CD4-positive, alpha-beta T cell (primary cell): ENCODE data around the gene DIAPH1. TPM values are rescaled to one million over a fixed set of nuclear protein-coding genes. Genes with fewer than 3 reads are reported as not detected.

Experiments
- ATAC-seq: fragments of 200-7000 bp; cut with Tn5 transposase; one replicate; pipeline ENCODE4 v1.10.0; 2022; ENCODE audit warnings: mild to moderate bottlenecking; ENCODE audit not compliant: poor library complexity
- CTCF ChIA-PET: fragments of 350-600 bp; sonication (Branson Sonifier 250); formaldehyde crosslinking; loops from one replicate; lab custom pipeline; 2021; ENCODE audit warnings: antibody characterized with exemption, inconsistent platforms; lab: Charles Lee
- POLR2A ChIA-PET: fragments of 350-600 bp; sonication (Branson Sonifier 250); formaldehyde crosslinking; loops from one replicate; lab custom pipeline; 2021; ENCODE audit warnings: antibody characterized with exemption, inconsistent platforms; lab: Charles Lee
- DNase-seq, 14 experiments: peaks; one replicate each; pipeline ENCODE4 v3.0.0-alpha.2; 2013 to 2020; ENCODE audit warnings: mixed read lengths in 2 of 14
- H3K27ac ChIP-seq, 2 donors: one replicate each; pipeline versions ENCODE4 v1.5.1 to v1.7.0; 2013; ENCODE audit warnings: low read length in 2 of 2, low read depth in 1 of 2, mild to moderate bottlenecking in 1 of 2
- H3K27me3 ChIP-seq, 2 experiments: 1 replicate in 1 of 2; 2 replicates in 1 of 2; pipeline versions ENCODE4 v1.6.1 to v1.7.0; 2013; ENCODE audit warnings: low read length in 2 of 2, control low read depth in 1 of 2, mild to moderate bottlenecking in 1 of 2, moderate library complexity in 1 of 2; ENCODE audit not compliant: insufficient read depth in 2 of 2, control insufficient read depth in 1 of 2
- H3K36me3 ChIP-seq: one replicate; pipeline ENCODE4 v1.6.1; 2013; ENCODE audit warnings: low read length, control low read depth; ENCODE audit not compliant: insufficient read depth
- H3K4me1 ChIP-seq: one replicate; pipeline ENCODE4 v1.6.1; 2013; ENCODE audit warnings: low read length, control low read depth; ENCODE audit not compliant: insufficient read depth
- H3K4me3 ChIP-seq: one replicate; pipeline ENCODE4 v1.5.1; 2013; ENCODE audit warnings: mild to moderate bottlenecking, low read length, moderate library complexity
- H3K9me3 ChIP-seq, 2 experiments: 1 replicate in 1 of 2; 2 replicates in 1 of 2; pipeline versions ENCODE4 v1.6.1 to v1.7.0; 2013; ENCODE audit warnings: low read length in 2 of 2, mild to moderate bottlenecking in 2 of 2, control low read depth in 1 of 2, moderate library complexity in 1 of 2; ENCODE audit not compliant: control insufficient read depth in 1 of 2, insufficient read depth in 1 of 2
- H3K27ac Mint-ChIP-seq: one replicate; pipeline ENCODE4 v1.8.0; 2020; ENCODE audit warnings: mixed read lengths
- H3K27me3 Mint-ChIP-seq: one replicate; pipeline ENCODE4 v1.8.0; 2021; ENCODE audit warnings: mixed read lengths
- H3K36me3 Mint-ChIP-seq: one replicate; pipeline ENCODE4 v1.8.0; 2021; ENCODE audit warnings: low read depth, mixed read lengths
- H3K4me1 Mint-ChIP-seq: one replicate; pipeline ENCODE4 v1.8.0; 2021; ENCODE audit warnings: low read depth, mixed read lengths
- H3K4me3 Mint-ChIP-seq: one replicate; pipeline ENCODE4 v1.8.0; 2020; ENCODE audit warnings: mild to moderate bottlenecking, mixed read lengths
- H3K9me3 Mint-ChIP-seq: one replicate; pipeline ENCODE4 v1.8.0; 2020; ENCODE audit warnings: mixed read lengths
- intact Hi-C, 2 experiments: fragments of 100-400 bp; cut with DNase I in 1 of 2; cut with micrococcal nuclease in 1 of 2; formaldehyde crosslinking; loops; one replicate each; pipeline versions ENCODE4 v1.15.1 to v1.9.0; 2023 to 2025; cut with DNase I, micrococcal nuclease
- total RNA-seq, 174 experiments: library from RNA in 2 of 174; stranded (reverse) in 2 of 174; gene quantifications; one replicate each; pipeline ENCODE4 v1.2.3 and lab custom pipeline; 2021 to 2026
- TF ChIP-seq, protein P1 (sequence below): fragments of 200-600 bp; IDR thresholded peaks from one replicate; pipeline ENCODE4 v1.8.0; 2022; ENCODE audit warnings: antibody characterized with exemption, mild to moderate bottlenecking

Gene DIAPH1
- total RNA-seq, 2 experiments from 2014 or later = 159 to 161 TPM

DNA sequence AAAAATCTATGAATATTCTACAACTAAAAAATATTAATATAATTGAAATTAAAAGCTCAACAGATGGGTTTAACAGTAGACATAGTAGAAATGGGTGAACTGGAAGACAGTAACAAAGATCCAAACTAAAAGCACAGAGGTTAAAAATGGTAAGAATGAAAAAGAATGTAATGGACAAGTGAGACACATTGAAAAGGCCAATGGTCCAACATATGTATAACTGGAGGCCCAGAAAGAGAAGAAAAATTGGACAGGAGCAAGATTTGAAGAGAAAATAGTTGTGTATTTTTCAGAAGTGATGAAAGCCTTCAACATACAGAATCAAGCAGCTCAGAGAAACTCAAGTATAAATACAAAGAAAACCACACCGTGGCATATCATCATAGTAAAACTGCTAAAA lies 71.3 kb downstream of the DIAPH1 start:
- Histone ChIP-seq H3K9me3 (peaks cover 9 to 12% of the 10 kb centered on the region in 2 experiments), H3K36me3 (peaks cover 53% of the 10 kb centered on the region), H3K4me3 (no peak overlapping the region), H3K4me1 (peaks cover 7% of the 10 kb centered on the region), H3K27me3 (no peaks in the 10 kb centered on the region), H3K27ac (no peak overlapping the region)
- CTCF ChIA-PET = interaction anchor here (1.3 to 3.4 kb wide), 3 partner anchors 10 to 23 kb away, joined by 3 to 16 read pairs (median 6); no protein-coding TSS in a partner anchor
- Mint-ChIP-seq H3K27me3 (no peaks in the 10 kb centered on the region), H3K36me3 (peaks cover 99% of the 10 kb centered on the region), H3K27ac (no peak overlapping the region), H3K4me3 (no peak overlapping the region), H3K9me3 (peaks cover 3% of the 10 kb centered on the region), H3K4me1 (peaks cover 58% of the 10 kb centered on the region)
- DNase-seq (no peak), ATAC-seq (no peak)
- POLR2A ChIA-PET = no interaction called here
- intact Hi-C loops = no loop called here
- TF ChIP-seq, protein P1, sequence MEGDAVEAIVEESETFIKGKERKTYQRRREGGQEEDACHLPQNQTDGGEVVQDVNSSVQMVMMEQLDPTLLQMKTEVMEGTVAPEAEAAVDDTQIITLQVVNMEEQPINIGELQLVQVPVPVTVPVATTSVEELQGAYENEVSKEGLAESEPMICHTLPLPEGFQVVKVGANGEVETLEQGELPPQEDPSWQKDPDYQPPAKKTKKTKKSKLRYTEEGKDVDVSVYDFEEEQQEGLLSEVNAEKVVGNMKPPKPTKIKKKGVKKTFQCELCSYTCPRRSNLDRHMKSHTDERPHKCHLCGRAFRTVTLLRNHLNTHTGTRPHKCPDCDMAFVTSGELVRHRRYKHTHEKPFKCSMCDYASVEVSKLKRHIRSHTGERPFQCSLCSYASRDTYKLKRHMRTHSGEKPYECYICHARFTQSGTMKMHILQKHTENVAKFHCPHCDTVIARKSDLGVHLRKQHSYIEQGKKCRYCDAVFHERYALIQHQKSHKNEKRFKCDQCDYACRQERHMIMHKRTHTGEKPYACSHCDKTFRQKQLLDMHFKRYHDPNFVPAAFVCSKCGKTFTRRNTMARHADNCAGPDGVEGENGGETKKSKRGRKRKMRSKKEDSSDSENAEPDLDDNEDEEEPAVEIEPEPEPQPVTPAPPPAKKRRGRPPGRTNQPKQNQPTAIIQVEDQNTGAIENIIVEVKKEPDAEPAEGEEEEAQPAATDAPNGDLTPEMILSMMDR = no peak

DNA sequence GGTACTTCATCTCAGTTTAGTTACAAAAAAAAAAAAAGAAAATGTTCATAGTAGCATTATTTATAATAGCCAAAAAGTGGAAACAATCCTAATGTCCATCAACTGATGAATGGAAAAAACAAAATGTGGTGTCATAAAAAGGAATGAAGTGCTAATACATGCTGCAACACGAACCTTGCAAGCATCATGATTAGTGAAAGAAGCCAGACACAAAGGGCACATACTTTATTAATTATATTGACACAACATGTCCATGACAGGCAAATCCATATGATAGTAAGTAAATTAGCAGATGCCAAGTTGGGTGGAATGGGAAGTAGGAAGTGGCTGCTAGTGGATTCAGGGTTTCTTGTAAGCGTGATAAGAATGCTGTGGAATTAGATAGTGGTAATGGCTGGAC lies 75.7 kb downstream of the DIAPH1 start:
- Histone ChIP-seq H3K27me3 (no peaks in the 10 kb centered on the region), H3K27ac (no peak overlapping the region), H3K4me3 (no peak overlapping the region), H3K36me3 (peaks cover 58% of the 10 kb centered on the region), H3K4me1 (peaks cover 4% of the 10 kb centered on the region), H3K9me3 (peaks cover 7 to 11% of the 10 kb centered on the region in 2 experiments)
- intact Hi-C loops = no loop called here
- ATAC-seq = no peak
- Mint-ChIP-seq H3K27me3 (no peaks in the 10 kb centered on the region), H3K4me3 (no peak overlapping the region), H3K4me1 (peaks cover 37% of the 10 kb centered on the region), H3K9me3 (peaks cover 3% of the 10 kb centered on the region), H3K36me3 (peaks cover 81% of the 10 kb centered on the region), H3K27ac (no peak overlapping the region)
- TF ChIP-seq, protein P1 = no peak
- ChIA-PET CTCF (interaction anchor here (0.8 kb wide), 1 partner anchor 21 kb away, joined by 3 read pairs; no protein-coding TSS in a partner anchor), POLR2A (no interaction called here)
- no peak for DNase-seq

DNA sequence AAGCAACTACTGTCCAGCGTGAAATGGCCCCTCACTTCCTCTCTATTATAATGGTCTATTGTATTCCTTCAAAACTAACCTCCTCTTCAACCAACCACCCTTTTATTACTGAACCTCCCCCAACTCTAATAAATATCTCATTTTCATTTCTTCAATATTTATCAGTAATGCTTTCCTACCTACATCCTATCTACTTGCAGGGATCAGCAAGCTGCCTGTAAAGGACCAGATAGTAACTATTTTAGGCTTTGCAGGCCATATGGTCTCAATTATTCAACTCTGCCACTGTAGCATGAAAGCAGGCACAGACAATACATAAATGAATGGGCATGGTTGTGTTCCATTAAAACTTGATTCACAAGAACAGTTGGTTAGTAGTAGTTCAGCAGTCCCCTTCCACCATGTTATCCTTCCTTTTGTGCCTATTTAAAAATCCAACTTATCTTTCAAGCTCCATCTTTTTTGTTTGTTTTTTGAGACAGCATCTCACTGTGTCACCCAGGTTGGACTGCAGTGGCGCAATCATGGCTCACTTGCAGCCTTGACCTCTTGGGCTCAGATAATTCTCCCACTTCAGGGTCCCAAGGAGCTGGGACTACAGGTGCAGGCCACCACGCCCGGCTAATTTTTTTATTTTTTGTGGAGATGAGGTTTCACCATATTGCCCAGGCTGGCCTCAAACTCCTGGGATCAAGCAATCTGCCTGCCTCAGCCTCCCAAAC lies 84.1 kb downstream of the DIAPH1 start:
- H3K27ac Mint-ChIP-seq = peak overlapping the region; percentile 35
- no peaks in the 10 kb centered on the region for H3K27me3 Mint-ChIP-seq
- H3K4me1 Mint-ChIP-seq = peaks cover 7% of the 10 kb centered on the region
- no peak overlapping the region for H3K4me3 Mint-ChIP-seq
- H3K9me3 Mint-ChIP-seq = no peaks in the 10 kb centered on the region
- Histone ChIP-seq H3K4me3 (no peak overlapping the region), H3K36me3 (peaks cover 65% of the 10 kb centered on the region), H3K9me3 (no peaks in the 10 kb centered on the region), H3K4me1 (no peaks in the 10 kb centered on the region), H3K27ac (no peak overlapping the region), H3K27me3 (no peaks in the 10 kb centered on the region)
- ChIA-PET POLR2A (no interaction called here), CTCF (interaction anchor here (0.6 to 3.0 kb wide), 3 partner anchors 11 to 303 kb away, joined by 3 to 11 read pairs (median 3); partner anchors contain the start of gene TAF7)
- H3K36me3 Mint-ChIP-seq = peaks cover 41% of the 10 kb centered on the region
- TF ChIP-seq, protein P1 = no peak
- intact Hi-C loops = no loop called here
- no peak for ATAC-seq
- DNase-seq = no peak
